ENCODE results near the gene YPEL4. TPM values are rescaled to one million over a fixed set of nuclear protein-coding genes. Genes with fewer than 3 reads are reported as not detected.

YPEL4 gene
- total RNA-seq, 1 experiment from 2014 or later: not detected

DNA sequence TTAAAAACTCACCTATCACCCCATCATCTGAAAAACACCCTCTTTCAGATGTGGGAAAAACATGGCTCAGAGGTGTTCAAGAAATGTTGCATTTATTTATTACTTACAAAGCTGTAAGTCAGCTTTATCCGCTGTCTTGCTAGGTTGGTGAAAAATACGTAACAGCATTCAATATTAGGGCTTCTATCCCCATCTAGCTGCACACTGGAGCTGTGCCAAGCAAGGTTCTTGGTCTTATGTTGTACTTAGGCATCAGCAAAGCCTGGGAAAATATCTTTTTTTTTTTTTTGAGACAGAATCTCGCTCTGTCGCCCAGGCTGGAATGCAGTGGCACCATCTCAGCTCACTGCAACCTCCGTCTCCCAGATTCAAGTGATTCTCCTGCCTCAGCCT, 44.7 kb downstream of the YPEL4 start:
- TF ChIP-seq TCF7L2 (IDR thresholded peaks at IDR 0.05; ENCODE audit: low read depth, low read length) (no peak), SIN3A (IDR thresholded peaks at IDR 0.05; ENCODE audit: borderline replicate concordance, insufficient read depth, low read depth, low read length) (no peak), POLR2AphosphoS5 (IDR thresholded peaks at IDR 0.05; ENCODE audit: low read depth, low read length) (no peak)
- TF ChIP-seq, protein P1, sequence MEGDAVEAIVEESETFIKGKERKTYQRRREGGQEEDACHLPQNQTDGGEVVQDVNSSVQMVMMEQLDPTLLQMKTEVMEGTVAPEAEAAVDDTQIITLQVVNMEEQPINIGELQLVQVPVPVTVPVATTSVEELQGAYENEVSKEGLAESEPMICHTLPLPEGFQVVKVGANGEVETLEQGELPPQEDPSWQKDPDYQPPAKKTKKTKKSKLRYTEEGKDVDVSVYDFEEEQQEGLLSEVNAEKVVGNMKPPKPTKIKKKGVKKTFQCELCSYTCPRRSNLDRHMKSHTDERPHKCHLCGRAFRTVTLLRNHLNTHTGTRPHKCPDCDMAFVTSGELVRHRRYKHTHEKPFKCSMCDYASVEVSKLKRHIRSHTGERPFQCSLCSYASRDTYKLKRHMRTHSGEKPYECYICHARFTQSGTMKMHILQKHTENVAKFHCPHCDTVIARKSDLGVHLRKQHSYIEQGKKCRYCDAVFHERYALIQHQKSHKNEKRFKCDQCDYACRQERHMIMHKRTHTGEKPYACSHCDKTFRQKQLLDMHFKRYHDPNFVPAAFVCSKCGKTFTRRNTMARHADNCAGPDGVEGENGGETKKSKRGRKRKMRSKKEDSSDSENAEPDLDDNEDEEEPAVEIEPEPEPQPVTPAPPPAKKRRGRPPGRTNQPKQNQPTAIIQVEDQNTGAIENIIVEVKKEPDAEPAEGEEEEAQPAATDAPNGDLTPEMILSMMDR (IDR thresholded peaks at IDR 0.05): no peak
- TF ChIP-seq, protein P2, sequence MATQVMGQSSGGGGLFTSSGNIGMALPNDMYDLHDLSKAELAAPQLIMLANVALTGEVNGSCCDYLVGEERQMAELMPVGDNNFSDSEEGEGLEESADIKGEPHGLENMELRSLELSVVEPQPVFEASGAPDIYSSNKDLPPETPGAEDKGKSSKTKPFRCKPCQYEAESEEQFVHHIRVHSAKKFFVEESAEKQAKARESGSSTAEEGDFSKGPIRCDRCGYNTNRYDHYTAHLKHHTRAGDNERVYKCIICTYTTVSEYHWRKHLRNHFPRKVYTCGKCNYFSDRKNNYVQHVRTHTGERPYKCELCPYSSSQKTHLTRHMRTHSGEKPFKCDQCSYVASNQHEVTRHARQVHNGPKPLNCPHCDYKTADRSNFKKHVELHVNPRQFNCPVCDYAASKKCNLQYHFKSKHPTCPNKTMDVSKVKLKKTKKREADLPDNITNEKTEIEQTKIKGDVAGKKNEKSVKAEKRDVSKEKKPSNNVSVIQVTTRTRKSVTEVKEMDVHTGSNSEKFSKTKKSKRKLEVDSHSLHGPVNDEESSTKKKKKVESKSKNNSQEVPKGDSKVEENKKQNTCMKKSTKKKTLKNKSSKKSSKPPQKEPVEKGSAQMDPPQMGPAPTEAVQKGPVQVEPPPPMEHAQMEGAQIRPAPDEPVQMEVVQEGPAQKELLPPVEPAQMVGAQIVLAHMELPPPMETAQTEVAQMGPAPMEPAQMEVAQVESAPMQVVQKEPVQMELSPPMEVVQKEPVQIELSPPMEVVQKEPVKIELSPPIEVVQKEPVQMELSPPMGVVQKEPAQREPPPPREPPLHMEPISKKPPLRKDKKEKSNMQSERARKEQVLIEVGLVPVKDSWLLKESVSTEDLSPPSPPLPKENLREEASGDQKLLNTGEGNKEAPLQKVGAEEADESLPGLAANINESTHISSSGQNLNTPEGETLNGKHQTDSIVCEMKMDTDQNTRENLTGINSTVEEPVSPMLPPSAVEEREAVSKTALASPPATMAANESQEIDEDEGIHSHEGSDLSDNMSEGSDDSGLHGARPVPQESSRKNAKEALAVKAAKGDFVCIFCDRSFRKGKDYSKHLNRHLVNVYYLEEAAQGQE (IDR thresholded peaks at IDR 0.05; ENCODE audit: insufficient read depth in 1 of 2, low read depth in 2 of 2, low read length in 1 of 2): no peak
- Histone ChIP-seq H3K27me3 (ENCODE audit: control insufficient read depth, insufficient read depth, low read length) (peaks cover 3% of the 10 kb centered on the region; the same call in 1 of the 2 replicates), H3K4me1 (ENCODE audit: control insufficient read depth, insufficient read depth, low read length) (no peaks in the 10 kb centered on the region), H3K4me3 (ENCODE audit: low read depth in 2 of 2, low read length in 2 of 2) (no peak overlapping the region), H3K36me3 (ENCODE audit: control insufficient read depth, insufficient read depth, low read length) (no peaks in the 10 kb centered on the region), H3K27ac (ENCODE audit: low read length) (no peak overlapping the region), H3K9me3 (ENCODE audit: control insufficient read depth, insufficient read depth, low read depth, low read length) (no peaks in the 10 kb centered on the region)
- in situ Hi-C loops (cut with HindIII; ENCODE audit: low pct_unique_long_range_greater_than_20kb, low sequenced_read_pairs) (no loop called here), intact Hi-C loops (cut with micrococcal nuclease; ENCODE audit: unreplicated experiment) (no loop called here)
- BruUV-seq (replicated peaks): no TSS peak
- POLR2A ChIA-PET: no interaction called here
- DNase-seq (ENCODE audit: low read depth, low spot score): no peak
- CTCF ChIA-PET: no interaction called here
- ATAC-seq: no peak

DNA sequence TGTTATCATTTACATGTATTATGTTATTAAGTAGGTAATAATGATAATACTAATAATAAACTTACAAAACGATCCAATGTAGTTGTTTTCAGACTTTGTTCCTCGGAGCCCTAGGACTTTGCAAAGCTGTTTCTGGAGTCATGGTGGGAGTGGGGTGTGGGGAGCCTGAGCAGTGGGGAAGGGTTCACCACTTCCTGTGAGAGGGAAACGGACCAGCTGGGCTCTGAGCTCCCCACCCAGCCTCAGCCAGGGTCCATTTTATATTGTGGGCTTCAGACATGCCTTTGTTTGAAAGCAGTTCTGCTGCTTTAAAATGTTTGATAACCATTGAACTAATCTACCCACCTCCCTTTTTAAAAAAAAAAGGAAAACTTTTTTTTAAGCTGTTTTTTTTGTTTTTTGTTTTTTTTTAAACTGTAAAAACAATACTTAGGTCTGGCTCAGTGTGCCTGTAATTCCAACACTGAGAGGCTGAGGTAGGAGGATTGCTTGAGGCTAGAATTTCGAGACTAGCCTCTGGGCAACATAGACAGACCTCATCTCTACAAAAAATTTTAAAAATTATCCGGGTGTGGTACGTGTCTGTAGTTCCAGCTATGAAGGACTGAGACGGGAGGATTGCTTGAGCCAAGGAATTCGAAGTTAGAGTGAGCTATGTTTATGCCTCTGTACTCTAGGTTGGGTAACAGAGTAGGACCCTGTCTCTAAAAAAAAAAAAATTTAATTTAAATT, 45.2 kb downstream of the YPEL4 start:
- ATAC-seq (no peak), DNase-seq (ENCODE audit: low read depth, low spot score) (no peak)
- POLR2A ChIA-PET: no interaction called here
- intact Hi-C loops (cut with micrococcal nuclease; ENCODE audit: unreplicated experiment): no loop called here
- in situ Hi-C loops (cut with HindIII; ENCODE audit: low pct_unique_long_range_greater_than_20kb, low sequenced_read_pairs): no loop called here
- TF ChIP-seq TCF7L2 (IDR thresholded peaks at IDR 0.05; ENCODE audit: low read depth, low read length): no peak
- TF ChIP-seq, protein P1 (IDR thresholded peaks at IDR 0.05): no peak
- TF ChIP-seq POLR2AphosphoS5 (IDR thresholded peaks at IDR 0.05; ENCODE audit: low read depth, low read length): no peak
- no peak for TF ChIP-seq SIN3A (IDR thresholded peaks at IDR 0.05; ENCODE audit: borderline replicate concordance, insufficient read depth, low read depth, low read length)
- TF ChIP-seq, protein P2 (IDR thresholded peaks at IDR 0.05; ENCODE audit: insufficient read depth in 1 of 2, low read depth in 2 of 2, low read length in 1 of 2): no peak
- BruUV-seq (replicated peaks): no TSS peak
- H3K4me1 ChIP-seq (ENCODE audit: control insufficient read depth, insufficient read depth, low read length): no peaks in the 10 kb centered on the region
- H3K27ac ChIP-seq (ENCODE audit: low read length): no peak overlapping the region
- CTCF ChIA-PET: interaction anchor here (0.5 to 0.6 kb wide), 2 partner anchors 51 to 933 kb away, joined by 3 read pairs; no protein-coding TSS in a partner anchor
- H3K36me3 ChIP-seq (ENCODE audit: control insufficient read depth, insufficient read depth, low read length): no peaks in the 10 kb centered on the region
- no peak overlapping the region for H3K4me3 ChIP-seq (ENCODE audit: low read depth in 2 of 2, low read length in 2 of 2)
- no peaks in the 10 kb centered on the region for H3K9me3 ChIP-seq (ENCODE audit: control insufficient read depth, insufficient read depth, low read depth, low read length)
- no peaks in the 10 kb centered on the region for H3K27me3 ChIP-seq (ENCODE audit: control insufficient read depth, insufficient read depth, low read length)
